Measurements from ENCODE around the gene MS4A2.
"Not testable (repeated sequence)": the region's sequence is repeated elsewhere in the genome, so short reads cannot be mapped to it uniquely, and the experiment has no call there.

MS4A2 gene

GRCh38 chr11:60104471-60105115 lies 16.1 kb downstream of the MS4A2 start:
- DNase-seq = peak; percentile 77

- DNase-seq = not testable (repeated sequence)
Observed at GRCh38 chr11:60108631-60109030, 20.2 kb downstream of the MS4A2 start.

- DNase-seq = no peak
Observed at GRCh38 chr11:60111793-60112192, 23.3 kb downstream of the MS4A2 start.

- DNase-seq = no peak
Observed at GRCh38 chr11:60116996-60117790, 28.7 kb downstream of the MS4A2 start.

GRCh38 chr11:60118338-60118737 lies 29.9 kb downstream of the MS4A2 start:
- peak; percentile 51 for DNase-seq

- peak; percentile 65 for DNase-seq
Observed at GRCh38 chr11:60119710-60120109, 31.2 kb downstream of the MS4A2 start.

GRCh38 chr11:60121264-60121663 lies 32.8 kb downstream of the MS4A2 start:
- DNase-seq = peak; percentile 30

GRCh38 chr11:60122414-60123036 lies 34.1 kb downstream of the MS4A2 start:
- DNase-seq = no peak

- DNase-seq = no peak
Observed at GRCh38 chr11:60124802-60125432, 36.5 kb downstream of the MS4A2 start.

- peak; percentile 18 for DNase-seq
Observed at GRCh38 chr11:60125956-60126585, 37.6 kb downstream of the MS4A2 start.

GRCh38 chr11:60127311-60127811 lies 38.9 kb downstream of the MS4A2 start:
- DNase-seq = peak; percentile 82

- DNase-seq = no peak
Observed at GRCh38 chr11:60128376-60128775, 39.9 kb downstream of the MS4A2 start.

- DNase-seq = not testable (repeated sequence)
Observed at GRCh38 chr11:60128866-60129265, 40.4 kb downstream of the MS4A2 start.

- DNase-seq = peak; percentile 17
Observed at GRCh38 chr11:60129853-60130252, 41.4 kb downstream of the MS4A2 start.

- DNase-seq = peak; percentile 91
Observed at GRCh38 chr11:60130496-60130895, 42.0 kb downstream of the MS4A2 start.

- DNase-seq = no peak
Observed at GRCh38 chr11:60131912-60132311, 43.4 kb downstream of the MS4A2 start.

GRCh38 chr11:60133917-60134316 lies 45.5 kb downstream of the MS4A2 start:
- no peak for DNase-seq

GRCh38 chr11:60143768-60144167 lies 55.3 kb downstream of the MS4A2 start:
- DNase-seq = no peak

- peak; percentile 33 for DNase-seq
Observed at GRCh38 chr11:60145677-60146076, 57.2 kb downstream of the MS4A2 start.

Measured in hematopoietic multipotent progenitor cell treated with erythropoietin and hydrocortisone succinate and interleukin-3 and kit ligand, for 6 days (in vitro differentiated cells).